Measurements from ENCODE around the gene KLHDC4.

KLHDC4 gene

GRCh38 chr16:87677830-87678229 lies 88.0 kb downstream of the KLHDC4 start:
- no peak overlapping the region for H3K4me3 ChIP-seq (ENCODE audit: low read depth in 1 of 2, low read length in 2 of 2)
- H3K27me3 ChIP-seq (ENCODE audit: low read depth, low read length): no peaks in the 10 kb centered on the region
- H3K36me3 ChIP-seq (ENCODE audit: control insufficient read depth in 1 of 2, insufficient read depth in 2 of 2, low read length in 2 of 2): no peaks in the 10 kb centered on the region
- no peaks in the 10 kb centered on the region for H3K4me1 ChIP-seq (ENCODE audit: control insufficient read depth in 1 of 2, insufficient read depth in 2 of 2, low read length in 2 of 2)
- H3K9me3 ChIP-seq (ENCODE audit: control insufficient read depth in 1 of 2, low read length in 2 of 2): no peaks in the 10 kb centered on the region
- H3K27ac ChIP-seq (ENCODE audit: low read length): no peak overlapping the region

GRCh38 chr16:87675111-87675719 lies 90.6 kb downstream of the KLHDC4 start:
- H3K4me1 ChIP-seq (ENCODE audit: control insufficient read depth in 1 of 2, insufficient read depth in 2 of 2, low read length in 2 of 2): no peaks in the 10 kb centered on the region
- H3K27ac ChIP-seq (ENCODE audit: low read length): no peak overlapping the region
- no peak overlapping the region for H3K4me3 ChIP-seq (ENCODE audit: low read depth in 1 of 2, low read length in 2 of 2)
- H3K9me3 ChIP-seq (ENCODE audit: control insufficient read depth in 1 of 2, low read length in 2 of 2): no peaks in the 10 kb centered on the region
- H3K36me3 ChIP-seq (ENCODE audit: control insufficient read depth in 1 of 2, insufficient read depth in 2 of 2, low read length in 2 of 2): no peaks in the 10 kb centered on the region
- no peaks in the 10 kb centered on the region for H3K27me3 ChIP-seq (ENCODE audit: low read depth, low read length)

GRCh38 chr16:87674419-87674818 lies 91.4 kb downstream of the KLHDC4 start:
- H3K27me3 ChIP-seq (ENCODE audit: low read depth, low read length): no peaks in the 10 kb centered on the region
- H3K27ac ChIP-seq (ENCODE audit: low read length): no peak overlapping the region
- no peak overlapping the region for H3K4me3 ChIP-seq (ENCODE audit: low read depth in 1 of 2, low read length in 2 of 2)
- no peaks in the 10 kb centered on the region for H3K9me3 ChIP-seq (ENCODE audit: control insufficient read depth in 1 of 2, low read length in 2 of 2)
- H3K4me1 ChIP-seq (ENCODE audit: control insufficient read depth in 1 of 2, insufficient read depth in 2 of 2, low read length in 2 of 2): no peaks in the 10 kb centered on the region
- no peaks in the 10 kb centered on the region for H3K36me3 ChIP-seq (ENCODE audit: control insufficient read depth in 1 of 2, insufficient read depth in 2 of 2, low read length in 2 of 2)

GRCh38 chr16:87671715-87672270 lies 94.0 kb downstream of the KLHDC4 start:
- Histone ChIP-seq H3K4me3 (ENCODE audit: low read depth in 1 of 2, low read length in 2 of 2) (no peak overlapping the region), H3K27me3 (ENCODE audit: low read depth, low read length) (no peaks in the 10 kb centered on the region), H3K27ac (ENCODE audit: low read length) (no peak overlapping the region), H3K4me1 (ENCODE audit: control insufficient read depth in 1 of 2, insufficient read depth in 2 of 2, low read length in 2 of 2) (no peaks in the 10 kb centered on the region), H3K9me3 (ENCODE audit: control insufficient read depth in 1 of 2, low read length in 2 of 2) (no peaks in the 10 kb centered on the region), H3K36me3 (ENCODE audit: control insufficient read depth in 1 of 2, insufficient read depth in 2 of 2, low read length in 2 of 2) (no peaks in the 10 kb centered on the region)

DNA sequence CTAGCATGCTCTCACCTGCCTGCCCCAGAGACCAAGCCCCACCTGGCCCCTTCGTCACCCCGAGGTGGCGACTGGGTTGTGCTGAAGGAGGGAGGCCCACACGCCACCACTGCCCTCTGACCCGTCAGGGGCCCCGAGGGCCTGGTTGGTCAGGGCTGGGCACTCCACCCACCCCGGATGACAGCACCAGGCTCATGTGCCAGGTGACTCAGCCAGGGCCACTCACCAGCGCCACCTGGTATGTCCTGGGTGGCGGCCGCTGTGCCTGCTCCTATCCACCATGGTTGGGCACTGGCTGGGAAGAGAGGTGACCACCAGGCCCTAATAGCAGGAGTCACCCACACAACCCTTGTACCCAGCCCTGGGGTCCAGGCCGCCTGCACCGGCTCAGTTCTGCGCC lies 94.6 kb downstream of the KLHDC4 start:
- no peaks in the 10 kb centered on the region for H3K27me3 ChIP-seq (ENCODE audit: low read depth, low read length)

DNA sequence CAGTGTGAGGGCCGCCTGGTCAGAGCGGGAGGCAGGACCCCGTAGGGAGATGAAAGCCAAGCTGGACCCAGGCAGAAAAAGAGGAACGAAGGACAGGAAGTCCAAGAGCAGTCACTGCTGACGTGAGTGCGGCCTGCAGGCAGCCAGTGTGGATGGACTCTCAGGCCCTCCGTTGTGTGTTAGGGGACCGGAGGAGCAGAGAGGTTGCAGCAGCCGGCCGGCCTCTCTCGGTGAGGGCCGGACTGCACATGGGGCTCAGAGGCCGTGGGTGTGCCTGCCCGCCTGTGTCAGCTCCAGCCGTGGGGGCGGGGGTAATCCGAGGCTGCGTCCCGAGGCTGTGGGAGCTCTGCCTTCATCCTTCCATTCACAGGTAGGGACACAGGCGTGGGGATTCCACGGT lies 96.1 kb downstream of the KLHDC4 start:
- Histone ChIP-seq H3K27me3 (ENCODE audit: low read depth, low read length) (no peaks in the 10 kb centered on the region), H3K36me3 (ENCODE audit: control insufficient read depth in 1 of 2, insufficient read depth in 2 of 2, low read length in 2 of 2) (no peaks in the 10 kb centered on the region), H3K27ac (ENCODE audit: low read length) (no peak overlapping the region), H3K4me1 (ENCODE audit: control insufficient read depth in 1 of 2, insufficient read depth in 2 of 2, low read length in 2 of 2) (no peaks in the 10 kb centered on the region), H3K4me3 (ENCODE audit: low read depth in 1 of 2, low read length in 2 of 2) (no peak overlapping the region), H3K9me3 (ENCODE audit: control insufficient read depth in 1 of 2, low read length in 2 of 2) (no peaks in the 10 kb centered on the region)

More for the DNA sequence above, 94.6 kb downstream of the KLHDC4 start:
- Histone ChIP-seq H3K9me3 (ENCODE audit: control insufficient read depth in 1 of 2, low read length in 2 of 2) (no peaks in the 10 kb centered on the region), H3K36me3 (ENCODE audit: control insufficient read depth in 1 of 2, insufficient read depth in 2 of 2, low read length in 2 of 2) (no peaks in the 10 kb centered on the region), H3K4me1 (ENCODE audit: control insufficient read depth in 1 of 2, insufficient read depth in 2 of 2, low read length in 2 of 2) (no peaks in the 10 kb centered on the region), H3K27ac (ENCODE audit: low read length) (no peak overlapping the region), H3K4me3 (ENCODE audit: low read depth in 1 of 2, low read length in 2 of 2) (no peak overlapping the region)

- Histone ChIP-seq H3K27ac (ENCODE audit: low read length) (no peak overlapping the region), H3K9me3 (ENCODE audit: control insufficient read depth in 1 of 2, low read length in 2 of 2) (no peaks in the 10 kb centered on the region), H3K27me3 (ENCODE audit: low read depth, low read length) (no peaks in the 10 kb centered on the region)
Observed at GRCh38 chr16:87667946-87668345, 97.8 kb downstream of the KLHDC4 start.

GRCh38 chr16:87667443-87667842 lies 98.3 kb downstream of the KLHDC4 start:
- no peaks in the 10 kb centered on the region for H3K27me3 ChIP-seq (ENCODE audit: low read depth, low read length)

More at GRCh38 chr16:87667946-87668345, 97.8 kb downstream of the KLHDC4 start:
- no peaks in the 10 kb centered on the region for H3K4me1 ChIP-seq (ENCODE audit: control insufficient read depth in 1 of 2, insufficient read depth in 2 of 2, low read length in 2 of 2)
- no peak overlapping the region for H3K4me3 ChIP-seq (ENCODE audit: low read depth in 1 of 2, low read length in 2 of 2)
- H3K36me3 ChIP-seq (ENCODE audit: control insufficient read depth in 1 of 2, insufficient read depth in 2 of 2, low read length in 2 of 2): no peaks in the 10 kb centered on the region

GRCh38 chr16:87666919-87667318 lies 98.9 kb downstream of the KLHDC4 start:
- H3K27ac ChIP-seq (ENCODE audit: low read length): no peak overlapping the region
- H3K27me3 ChIP-seq (ENCODE audit: low read depth, low read length): no peaks in the 10 kb centered on the region
- no peaks in the 10 kb centered on the region for H3K36me3 ChIP-seq (ENCODE audit: control insufficient read depth in 1 of 2, insufficient read depth in 2 of 2, low read length in 2 of 2)
- no peak overlapping the region for H3K4me3 ChIP-seq (ENCODE audit: low read depth in 1 of 2, low read length in 2 of 2)
- H3K4me1 ChIP-seq (ENCODE audit: control insufficient read depth in 1 of 2, insufficient read depth in 2 of 2, low read length in 2 of 2): no peaks in the 10 kb centered on the region
- no peaks in the 10 kb centered on the region for H3K9me3 ChIP-seq (ENCODE audit: control insufficient read depth in 1 of 2, low read length in 2 of 2)

More at GRCh38 chr16:87667443-87667842, 98.3 kb downstream of the KLHDC4 start:
- Histone ChIP-seq H3K36me3 (ENCODE audit: control insufficient read depth in 1 of 2, insufficient read depth in 2 of 2, low read length in 2 of 2) (no peaks in the 10 kb centered on the region), H3K4me1 (ENCODE audit: control insufficient read depth in 1 of 2, insufficient read depth in 2 of 2, low read length in 2 of 2) (no peaks in the 10 kb centered on the region), H3K27ac (ENCODE audit: low read length) (no peak overlapping the region), H3K9me3 (ENCODE audit: control insufficient read depth in 1 of 2, low read length in 2 of 2) (no peaks in the 10 kb centered on the region), H3K4me3 (ENCODE audit: low read depth in 1 of 2, low read length in 2 of 2) (no peak overlapping the region)

DNA sequence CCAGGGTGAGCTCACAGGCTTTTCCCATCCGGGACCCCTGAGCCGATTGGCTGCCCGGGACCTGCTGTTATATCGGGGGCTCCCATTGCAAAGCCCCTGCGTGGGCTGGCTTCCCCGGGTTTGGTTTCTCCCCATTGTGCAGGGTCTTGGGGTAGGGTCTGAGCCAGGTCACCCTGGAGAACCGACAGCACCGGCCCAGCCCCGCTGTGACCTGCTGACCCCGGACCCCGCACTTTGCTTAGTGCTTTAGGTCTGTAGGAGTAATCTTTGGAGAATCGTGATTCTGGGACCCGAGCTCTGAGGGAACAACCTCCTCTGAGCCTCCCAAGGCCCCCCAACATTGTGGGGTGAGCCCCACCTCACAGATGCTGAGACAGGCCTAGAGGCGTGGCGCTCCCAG lies 100.6 kb downstream of the KLHDC4 start:
- no peaks in the 10 kb centered on the region for H3K4me1 ChIP-seq (ENCODE audit: control insufficient read depth in 1 of 2, insufficient read depth in 2 of 2, low read length in 2 of 2)
- no peak overlapping the region for H3K4me3 ChIP-seq (ENCODE audit: low read depth in 1 of 2, low read length in 2 of 2)
- H3K36me3 ChIP-seq (ENCODE audit: control insufficient read depth in 1 of 2, insufficient read depth in 2 of 2, low read length in 2 of 2): no peaks in the 10 kb centered on the region
- no peak overlapping the region for H3K27ac ChIP-seq (ENCODE audit: low read length)
- no peaks in the 10 kb centered on the region for H3K27me3 ChIP-seq (ENCODE audit: low read depth, low read length)
- no peaks in the 10 kb centered on the region for H3K9me3 ChIP-seq (ENCODE audit: control insufficient read depth in 1 of 2, low read length in 2 of 2)

DNA sequence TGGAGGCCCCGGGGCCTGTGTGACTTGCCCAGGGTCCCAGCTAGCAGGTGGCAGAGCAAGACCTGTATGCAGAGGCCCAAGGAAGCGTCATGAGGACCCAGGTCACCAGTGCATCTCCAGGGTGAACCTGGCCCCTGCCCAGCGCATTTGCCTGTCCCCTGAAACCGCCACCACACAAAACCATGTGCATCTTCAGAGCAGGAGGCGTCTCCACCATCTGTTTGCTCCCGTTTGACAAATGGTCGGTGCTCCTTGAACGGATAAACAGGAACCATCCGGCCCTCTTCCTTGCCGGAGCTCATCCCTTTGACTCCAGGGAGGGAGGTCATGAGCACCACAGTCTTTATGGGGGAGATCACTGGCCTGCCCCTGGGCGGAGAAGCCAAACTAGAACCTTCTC lies 101.0 kb downstream of the KLHDC4 start:
- H3K4me3 ChIP-seq (ENCODE audit: low read depth in 1 of 2, low read length in 2 of 2): no peak overlapping the region
- no peak overlapping the region for H3K27ac ChIP-seq (ENCODE audit: low read length)
- H3K27me3 ChIP-seq (ENCODE audit: low read depth, low read length): no peaks in the 10 kb centered on the region
- no peaks in the 10 kb centered on the region for H3K36me3 ChIP-seq (ENCODE audit: control insufficient read depth in 1 of 2, insufficient read depth in 2 of 2, low read length in 2 of 2)
- no peaks in the 10 kb centered on the region for H3K9me3 ChIP-seq (ENCODE audit: control insufficient read depth in 1 of 2, low read length in 2 of 2)
- no peaks in the 10 kb centered on the region for H3K4me1 ChIP-seq (ENCODE audit: control insufficient read depth in 1 of 2, insufficient read depth in 2 of 2, low read length in 2 of 2)
